Activated CD4-positive, alpha-beta T cell treated with anti-CD3 and anti-CD28 coated beads for 36 hours (primary cell): ENCODE measurements around the gene PNMA6E. TPM values are rescaled to one million over a fixed set of nuclear protein-coding genes. Genes with fewer than 3 reads are reported as not detected.

Experiments used
- ATAC-seq: fragments of 200-7000 bp; cut with Tn5 transposase; one replicate; pipeline ENCODE4 v1.10.0; 2021; ENCODE audit warnings: mild to moderate bottlenecking, moderate library complexity
- CTCF ChIA-PET: fragments of 350-600 bp; sonication (Branson Sonifier 250); formaldehyde crosslinking; loops from one replicate; lab custom pipeline; 2021; ENCODE audit warnings: antibody characterized with exemption; lab: Charles Lee
- POLR2A ChIA-PET: fragments of 350-600 bp; sonication (Branson Sonifier 250); formaldehyde crosslinking; loops from one replicate; lab custom pipeline; 2021; ENCODE audit warnings: antibody characterized with exemption, inconsistent platforms; lab: Charles Lee
- DNase-seq: peaks from one replicate; pipeline ENCODE4 v3.0.0-alpha.2; 2020
- H3K27ac Mint-ChIP-seq: one replicate; pipeline ENCODE4 v1.8.0; 2021; ENCODE audit warnings: mixed read lengths
- H3K27me3 Mint-ChIP-seq: one replicate; pipeline ENCODE4 v1.8.0; 2021; ENCODE audit warnings: mixed read lengths
- H3K36me3 Mint-ChIP-seq: one replicate; pipeline ENCODE4 v1.8.0; 2021; ENCODE audit warnings: low read depth, mixed read lengths
- H3K4me1 Mint-ChIP-seq: one replicate; pipeline ENCODE4 v1.8.0; 2021; ENCODE audit warnings: mixed read lengths
- H3K4me3 Mint-ChIP-seq: one replicate; pipeline ENCODE4 v1.8.0; 2021; ENCODE audit warnings: mild to moderate bottlenecking, moderate library complexity, mixed read lengths
- H3K9me3 Mint-ChIP-seq: one replicate; pipeline ENCODE4 v1.8.0; 2021; ENCODE audit warnings: low read depth, mixed read lengths
- intact Hi-C, 2 experiments: fragments of 100-400 bp; cut with DNase I in 1 of 2; cut with micrococcal nuclease in 1 of 2; formaldehyde crosslinking; loops; one replicate each; pipeline versions ENCODE4 v1.14.2 to v1.15.1; 2022 to 2024; cut with DNase I, micrococcal nuclease
- total RNA-seq, 2 experiments: library from RNA; stranded (reverse); gene quantifications; one replicate each; pipeline ENCODE4 v1.2.3, GENCODE V29; 2021

Gene PNMA6E
- total RNA-seq, 2 experiments from 2014 or later: not detected

DNA sequence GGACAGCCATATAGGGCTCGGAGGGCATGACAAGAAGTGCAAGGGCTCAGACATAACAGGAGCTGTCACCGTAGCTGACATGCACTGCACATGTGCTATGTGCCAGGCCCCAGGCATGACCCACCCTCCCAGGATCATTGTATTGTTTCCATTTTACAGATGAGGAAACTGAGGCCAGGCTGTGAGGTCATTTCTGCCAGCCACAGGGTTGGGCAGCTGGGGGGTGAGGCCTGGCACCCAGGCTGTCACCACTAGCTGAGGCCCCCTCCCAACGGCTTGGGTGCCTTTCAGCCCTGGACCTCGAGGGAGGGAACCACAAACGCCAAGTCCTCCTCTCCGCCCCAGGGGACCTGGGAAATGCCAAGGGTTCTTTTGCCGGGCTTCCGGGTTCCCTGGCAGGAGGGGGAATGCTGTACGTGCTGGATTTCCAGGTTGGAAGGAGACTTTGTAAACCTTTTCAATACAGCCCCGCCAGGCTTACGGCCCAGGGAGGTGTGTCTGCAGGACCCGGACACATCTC lies 32.1 kb upstream of the PNMA6E start:
- intact Hi-C loops: no loop called here
- Mint-ChIP-seq H3K4me3 (no peak overlapping the region), H3K27ac (no peak overlapping the region), H3K9me3 (no peaks in the 10 kb centered on the region), H3K36me3 (no peaks in the 10 kb centered on the region), H3K4me1 (no peaks in the 10 kb centered on the region), H3K27me3 (no peaks in the 10 kb centered on the region)
- no peak for ATAC-seq
- ChIA-PET POLR2A (no interaction called here), CTCF (no interaction called here)
- DNase-seq: no peak

DNA sequence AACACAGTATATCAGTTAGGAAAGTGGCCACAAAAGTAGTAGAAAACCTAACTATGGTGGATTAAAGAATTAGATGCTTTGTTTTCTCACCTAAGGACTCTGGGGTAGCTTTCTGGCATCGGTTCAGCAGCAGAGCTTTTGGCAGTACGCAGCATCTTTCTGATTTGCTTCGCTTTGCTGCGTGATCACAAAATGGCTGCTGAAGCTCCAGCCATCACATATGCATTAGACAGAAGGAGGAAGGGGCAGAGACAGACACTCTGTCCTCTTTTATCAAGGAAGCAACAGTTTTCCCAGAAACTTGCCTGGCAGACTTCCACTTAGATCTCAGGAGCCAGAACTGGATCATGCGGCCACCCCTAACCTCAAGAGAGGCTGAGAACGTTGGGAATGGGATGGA lies 29.6 kb upstream of the PNMA6E start:
- Mint-ChIP-seq H3K27me3 (no peaks in the 10 kb centered on the region), H3K27ac (no peak overlapping the region), H3K36me3 (no peaks in the 10 kb centered on the region), H3K4me1 (no peaks in the 10 kb centered on the region), H3K9me3 (no peaks in the 10 kb centered on the region), H3K4me3 (no peak overlapping the region)
- POLR2A ChIA-PET: no interaction called here
- CTCF ChIA-PET: no interaction called here
- DNase-seq (no peak), ATAC-seq (no peak)
- intact Hi-C loops: no loop called here

DNA sequence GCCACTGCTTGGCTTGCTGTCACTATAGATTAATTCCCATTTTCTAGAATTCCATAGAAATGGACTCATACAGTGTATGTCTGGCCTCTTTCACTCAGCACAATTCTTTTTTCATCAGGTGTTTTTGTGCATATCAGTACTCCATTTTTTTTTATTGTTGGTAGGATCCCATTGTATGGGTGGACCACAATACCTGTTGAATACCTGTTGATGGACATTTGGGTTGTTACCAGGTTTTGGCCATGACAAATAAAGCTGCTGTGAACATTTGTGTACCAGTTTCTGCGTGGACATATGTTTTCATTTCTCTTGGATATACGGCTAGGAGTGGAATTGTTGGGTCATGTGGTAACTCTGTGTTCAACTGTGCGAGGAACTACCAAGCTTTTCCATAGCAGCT lies 25.1 kb upstream of the PNMA6E start:
- Mint-ChIP-seq H3K4me1 (no peaks in the 10 kb centered on the region), H3K27me3 (no peaks in the 10 kb centered on the region), H3K9me3 (no peaks in the 10 kb centered on the region), H3K4me3 (no peak overlapping the region), H3K27ac (no peak overlapping the region), H3K36me3 (no peaks in the 10 kb centered on the region)
- DNase-seq: no peak
- POLR2A ChIA-PET: no interaction called here
- CTCF ChIA-PET: interaction anchor here (0.7 kb wide), 1 partner anchor 89 kb away, joined by 3 read pairs; no protein-coding TSS in a partner anchor
- ATAC-seq: no peak
- intact Hi-C loops: no loop called here

DNA sequence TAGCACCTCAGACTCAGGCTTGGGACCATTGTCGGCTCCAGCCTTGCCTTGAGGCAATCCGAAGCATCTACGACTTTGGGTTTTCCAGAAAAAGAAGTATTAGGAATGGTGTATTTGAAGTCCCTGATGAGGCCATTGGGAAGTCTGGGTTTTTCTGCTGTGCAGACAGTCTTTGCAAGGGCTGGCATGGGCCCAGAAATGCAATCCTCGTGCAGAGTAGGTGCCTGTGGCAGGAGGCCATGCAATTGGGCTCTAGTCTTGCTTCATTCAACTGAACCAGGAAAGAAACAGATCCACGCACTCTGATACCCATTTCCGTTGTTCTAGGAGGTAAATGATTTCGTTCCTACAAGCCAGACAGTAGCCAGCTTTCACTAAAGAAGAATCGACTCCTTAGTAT lies 22.5 kb upstream of the PNMA6E start:
- intact Hi-C loops: no loop called here
- H3K27me3 Mint-ChIP-seq: no peaks in the 10 kb centered on the region
- no peaks in the 10 kb centered on the region for H3K36me3 Mint-ChIP-seq
- H3K4me1 Mint-ChIP-seq: no peaks in the 10 kb centered on the region
- ChIA-PET CTCF (interaction anchor here (0.5 kb wide), 1 partner anchor 362 kb away, joined by 4 read pairs; no protein-coding TSS in a partner anchor), POLR2A (no interaction called here)
- DNase-seq (no peak), ATAC-seq (no peak)
- no peaks in the 10 kb centered on the region for H3K9me3 Mint-ChIP-seq
- no peak overlapping the region for H3K4me3 Mint-ChIP-seq
- no peak overlapping the region for H3K27ac Mint-ChIP-seq

DNA sequence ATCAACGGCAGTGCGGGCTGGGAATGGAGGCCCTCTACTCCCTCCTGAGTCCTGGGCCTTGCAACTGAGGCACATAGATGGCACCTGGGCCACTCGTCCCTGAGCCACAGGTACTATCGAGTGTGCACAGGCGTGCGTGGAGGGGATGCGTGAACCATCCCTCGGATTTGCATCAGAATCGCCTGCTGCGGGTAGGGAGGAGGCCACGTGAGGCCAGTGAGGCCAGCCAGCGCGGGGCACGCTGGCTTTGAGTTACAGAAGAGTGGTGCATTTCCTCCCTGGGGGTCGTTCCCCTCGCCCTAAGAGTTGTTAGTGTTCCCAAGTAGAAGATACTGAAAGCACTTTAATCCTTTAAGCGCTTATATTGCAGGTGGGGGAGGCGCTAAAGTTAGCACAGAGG lies 20.7 kb upstream of the PNMA6E start:
- CTCF ChIA-PET: no interaction called here
- ATAC-seq (no peak), DNase-seq (no peak)
- POLR2A ChIA-PET: no interaction called here
- intact Hi-C loops: no loop called here
- Mint-ChIP-seq H3K4me3 (no peak overlapping the region), H3K36me3 (no peaks in the 10 kb centered on the region), H3K4me1 (no peaks in the 10 kb centered on the region), H3K27ac (no peak overlapping the region), H3K27me3 (no peaks in the 10 kb centered on the region), H3K9me3 (no peaks in the 10 kb centered on the region)

DNA sequence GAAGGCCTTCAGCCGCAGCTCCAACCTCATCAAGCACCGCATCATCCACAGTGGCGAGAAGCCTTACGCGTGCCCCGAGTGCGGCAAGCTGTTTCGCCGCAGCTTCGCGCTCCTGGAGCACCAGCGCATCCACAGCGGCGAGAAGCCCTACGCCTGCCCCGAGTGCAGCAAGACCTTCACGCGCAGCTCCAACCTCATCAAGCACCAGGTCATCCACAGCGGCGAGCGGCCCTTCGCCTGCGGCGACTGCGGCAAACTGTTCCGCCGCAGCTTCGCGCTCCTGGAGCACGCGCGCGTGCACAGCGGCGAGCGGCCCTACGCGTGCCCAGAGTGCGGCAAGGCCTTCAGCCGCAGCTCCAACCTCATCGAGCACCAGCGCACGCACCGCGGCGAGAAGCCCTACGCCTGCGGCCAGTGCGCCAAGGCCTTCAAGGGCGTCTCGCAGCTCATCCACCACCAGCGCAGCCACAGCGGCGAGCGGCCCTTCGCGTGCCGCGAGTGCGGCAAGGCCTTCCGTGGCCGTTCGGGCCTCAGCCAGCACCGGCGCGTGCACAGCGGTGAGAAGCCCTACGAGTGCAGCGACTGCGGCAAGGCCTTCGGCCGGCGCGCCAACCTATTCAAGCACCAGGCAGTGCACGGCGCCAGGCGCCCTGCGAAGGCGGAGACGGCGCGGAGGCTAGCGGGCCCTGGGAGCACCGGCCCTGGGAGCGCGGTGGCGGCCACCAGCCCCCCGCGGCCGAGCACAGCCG lies 19.9 kb upstream of the PNMA6E start:
- Mint-ChIP-seq H3K4me3 (no peak overlapping the region), H3K27me3 (no peaks in the 10 kb centered on the region), H3K9me3 (no peaks in the 10 kb centered on the region), H3K27ac (no peak overlapping the region), H3K4me1 (no peaks in the 10 kb centered on the region), H3K36me3 (no peaks in the 10 kb centered on the region)
- intact Hi-C loops: no loop called here
- ChIA-PET CTCF (no interaction called here), POLR2A (no interaction called here)
- DNase-seq (no peak), ATAC-seq (no peak)

DNA sequence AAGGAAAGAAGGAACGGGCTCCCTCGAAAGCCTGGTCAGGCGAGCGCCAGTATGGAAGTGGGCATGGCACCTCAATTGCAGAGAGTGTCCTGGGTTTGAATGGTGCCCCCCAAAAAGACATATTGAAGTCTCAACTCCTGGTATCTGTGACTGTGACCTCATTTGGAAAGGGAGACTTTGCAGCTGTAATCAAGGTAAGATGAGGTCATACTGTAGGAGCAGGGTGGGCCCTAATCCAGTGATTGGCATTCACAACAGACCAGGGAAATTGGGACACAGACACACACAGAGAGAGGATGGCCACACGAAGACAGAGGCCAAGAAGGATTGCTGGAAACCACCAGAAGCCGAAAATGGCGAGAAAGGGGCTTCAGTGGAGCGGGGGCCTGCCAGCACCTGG lies 16.5 kb upstream of the PNMA6E start:
- CTCF ChIA-PET: interaction anchor here (0.7 kb wide), 1 partner anchor 83 kb away, joined by 3 read pairs; the partner anchor contains the start of gene ZNF275
- H3K36me3 Mint-ChIP-seq: no peaks in the 10 kb centered on the region
- no peaks in the 10 kb centered on the region for H3K4me1 Mint-ChIP-seq
- H3K27me3 Mint-ChIP-seq: no peaks in the 10 kb centered on the region
- no peak overlapping the region for H3K4me3 Mint-ChIP-seq
- ATAC-seq (no peak), DNase-seq (no peak)
- H3K9me3 Mint-ChIP-seq: no peaks in the 10 kb centered on the region
- POLR2A ChIA-PET: no interaction called here
- intact Hi-C loops: no loop called here
- H3K27ac Mint-ChIP-seq: no peak overlapping the region

DNA sequence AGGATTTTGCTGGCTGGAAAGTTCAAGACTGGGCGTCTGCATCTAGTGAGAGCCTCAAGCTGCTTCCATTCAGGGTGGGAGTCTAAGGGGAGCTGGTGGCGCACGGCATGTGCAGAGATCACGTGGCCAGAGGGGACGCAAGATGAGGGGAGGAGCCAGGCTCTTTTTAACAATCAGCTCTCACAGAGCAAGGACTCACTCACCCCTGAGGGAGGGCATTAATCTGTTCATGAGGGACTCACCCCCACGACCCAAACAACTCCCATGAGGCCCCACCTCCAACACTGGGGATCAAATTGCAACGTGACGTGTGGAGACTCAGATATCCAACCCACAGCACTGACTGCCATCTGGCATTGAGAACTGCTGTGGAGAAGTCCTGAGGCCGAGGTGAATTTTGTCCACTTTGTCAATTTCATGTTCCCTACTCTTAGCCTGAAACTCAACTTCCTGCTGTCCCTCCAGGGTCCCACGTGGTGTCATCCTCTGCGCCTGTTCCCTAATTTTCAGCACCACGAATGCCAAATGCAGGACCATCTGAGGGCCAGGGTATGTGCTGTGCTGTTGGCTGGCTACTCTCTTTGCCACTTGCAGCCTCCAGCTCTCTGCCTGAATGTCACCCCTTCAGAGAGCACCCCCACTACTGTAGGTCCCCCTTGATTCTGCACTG lies 15.8 kb upstream of the PNMA6E start:
- CTCF ChIA-PET: no interaction called here
- POLR2A ChIA-PET: no interaction called here
- no peak for DNase-seq
- Mint-ChIP-seq H3K9me3 (no peaks in the 10 kb centered on the region), H3K27me3 (no peaks in the 10 kb centered on the region), H3K36me3 (no peaks in the 10 kb centered on the region), H3K4me3 (no peak overlapping the region), H3K4me1 (peaks cover 6% of the 10 kb centered on the region), H3K27ac (no peak overlapping the region)
- intact Hi-C loops: no loop called here
- ATAC-seq: no peak

DNA sequence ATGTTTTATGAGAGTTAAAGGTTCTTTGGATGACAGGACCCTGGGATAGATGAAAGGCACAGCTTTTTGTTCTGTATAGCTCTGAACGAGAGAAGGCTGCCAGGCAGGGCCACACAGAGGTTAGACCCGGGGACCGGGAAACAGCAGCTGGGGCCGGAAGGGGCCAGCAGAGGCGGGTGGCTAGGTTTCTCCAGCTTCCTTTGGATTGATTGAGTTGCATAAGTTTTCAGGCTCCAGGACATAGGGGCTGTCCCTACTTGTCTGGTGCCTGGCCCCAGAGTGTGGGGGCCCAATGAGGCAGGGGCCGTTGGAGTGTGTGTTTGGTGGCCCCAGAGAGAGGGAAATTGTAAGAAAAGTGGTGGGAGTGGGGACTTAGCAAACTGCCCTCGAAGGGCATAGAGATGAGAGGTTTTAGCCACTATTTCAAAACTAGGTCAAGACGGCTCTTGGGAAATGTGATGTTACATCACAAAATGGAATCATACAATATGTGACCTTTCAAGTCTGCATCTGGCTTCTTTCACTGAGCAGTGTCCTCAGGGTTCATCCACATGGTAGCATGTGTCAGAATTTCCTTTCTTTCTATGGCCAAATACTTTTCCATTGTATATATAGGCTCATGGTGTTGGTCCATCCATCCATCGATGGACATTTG lies 13.8 kb upstream of the PNMA6E start:
- intact Hi-C loops: loop anchor here in 1 of 2 experiments (5.0 kb wide), 1 partner anchor 473 kb away; no protein-coding TSS in a partner anchor
- Mint-ChIP-seq H3K9me3 (no peaks in the 10 kb centered on the region), H3K36me3 (no peaks in the 10 kb centered on the region), H3K27ac (no peak overlapping the region), H3K27me3 (no peaks in the 10 kb centered on the region), H3K4me3 (no peak overlapping the region), H3K4me1 (peaks cover 7% of the 10 kb centered on the region)
- ChIA-PET POLR2A (no interaction called here), CTCF (no interaction called here)
- DNase-seq (no peak), ATAC-seq (no peak)

DNA sequence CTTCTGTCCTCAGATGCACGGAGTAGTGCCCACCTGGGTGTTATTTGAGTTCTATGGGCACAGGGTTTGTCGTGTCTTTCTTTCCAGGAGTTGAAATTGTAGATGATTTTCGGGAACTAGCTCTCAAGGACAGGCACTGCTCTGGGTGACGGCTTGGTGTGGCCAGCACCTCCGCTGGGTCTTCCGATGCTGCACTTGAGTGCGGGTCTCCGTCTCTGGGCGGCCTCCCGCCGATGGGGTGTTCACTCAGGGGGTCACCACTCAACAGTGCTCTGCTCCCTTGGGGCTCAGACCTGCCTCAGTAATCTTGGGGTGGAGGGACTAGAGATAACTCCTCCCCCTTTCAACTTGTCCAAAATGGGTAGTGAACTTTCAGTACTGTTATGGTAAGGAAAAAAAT lies 12.6 kb upstream of the PNMA6E start:
- ChIA-PET POLR2A (no interaction called here), CTCF (no interaction called here)
- Mint-ChIP-seq H3K9me3 (no peaks in the 10 kb centered on the region), H3K36me3 (no peaks in the 10 kb centered on the region), H3K27me3 (no peaks in the 10 kb centered on the region), H3K4me1 (peaks cover 7% of the 10 kb centered on the region), H3K4me3 (no peak overlapping the region), H3K27ac (no peak overlapping the region)
- intact Hi-C loops: loop anchor here in 1 of 2 experiments (5.0 kb wide), 1 partner anchor 471 kb away; no protein-coding TSS in a partner anchor
- DNase-seq (no peak), ATAC-seq (no peak)

DNA sequence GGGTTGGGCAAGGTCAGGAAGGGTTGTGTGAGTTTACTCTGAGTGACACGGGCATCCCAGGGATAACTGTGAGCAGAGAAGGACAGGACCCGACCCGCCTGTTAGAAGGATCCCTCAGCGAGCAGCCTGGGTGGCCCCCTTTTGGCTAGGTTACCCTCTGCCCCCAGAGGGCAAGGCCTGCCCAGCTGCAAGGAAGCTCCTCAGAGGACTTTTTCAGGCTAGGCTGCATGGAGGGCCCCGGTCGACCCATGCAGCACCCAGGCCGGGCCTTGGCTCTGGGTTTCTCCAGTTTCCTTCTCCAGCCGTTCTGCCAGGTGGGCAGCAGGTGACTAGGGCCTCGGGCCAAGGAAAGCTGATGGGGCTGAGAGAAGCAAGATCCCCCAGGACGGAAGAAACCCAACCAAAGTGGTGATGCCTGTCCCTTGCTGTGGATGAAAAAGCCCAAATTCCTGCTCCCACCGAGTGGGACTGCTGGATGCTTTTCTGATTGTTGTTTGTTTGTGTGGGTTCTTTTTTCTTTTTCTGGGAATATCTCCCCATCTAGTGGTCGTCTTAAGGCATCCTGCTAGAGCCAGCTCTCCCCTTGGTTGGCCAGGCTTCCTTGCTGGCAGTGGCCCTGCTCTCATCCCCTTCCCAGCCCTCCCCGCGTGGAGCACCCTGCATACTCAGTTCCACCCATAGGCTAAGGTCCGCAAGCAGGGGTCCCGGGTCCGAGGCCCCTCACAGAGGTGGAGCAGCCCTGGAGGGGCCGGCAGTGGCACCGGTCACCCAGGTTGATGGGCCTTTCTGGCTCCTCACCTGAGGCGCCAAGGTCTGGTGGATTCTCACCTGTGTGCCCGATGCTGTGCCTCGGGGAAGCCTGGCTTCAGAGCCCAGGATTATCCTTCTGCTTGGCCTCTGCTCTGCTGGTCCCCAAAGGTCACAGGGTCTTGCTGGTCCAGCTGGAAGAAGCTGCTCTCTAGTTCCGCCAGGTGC lies 11.9 kb upstream of the PNMA6E start:
- peaks cover 7% of the 10 kb centered on the region for H3K4me1 Mint-ChIP-seq
- intact Hi-C loops: loop anchor here in 1 of 2 experiments (5.0 kb wide), 1 partner anchor 471 kb away; no protein-coding TSS in a partner anchor
- no peaks in the 10 kb centered on the region for H3K27me3 Mint-ChIP-seq
- no peak overlapping the region for H3K27ac Mint-ChIP-seq
- POLR2A ChIA-PET: no interaction called here
- no peak for ATAC-seq
- CTCF ChIA-PET: no interaction called here
- no peaks in the 10 kb centered on the region for H3K9me3 Mint-ChIP-seq
- no peaks in the 10 kb centered on the region for H3K36me3 Mint-ChIP-seq
- DNase-seq: no peak
- H3K4me3 Mint-ChIP-seq: no peak overlapping the region
